ENCODE results near the gene SLC9C1.

SLC9C1 gene

DNA sequence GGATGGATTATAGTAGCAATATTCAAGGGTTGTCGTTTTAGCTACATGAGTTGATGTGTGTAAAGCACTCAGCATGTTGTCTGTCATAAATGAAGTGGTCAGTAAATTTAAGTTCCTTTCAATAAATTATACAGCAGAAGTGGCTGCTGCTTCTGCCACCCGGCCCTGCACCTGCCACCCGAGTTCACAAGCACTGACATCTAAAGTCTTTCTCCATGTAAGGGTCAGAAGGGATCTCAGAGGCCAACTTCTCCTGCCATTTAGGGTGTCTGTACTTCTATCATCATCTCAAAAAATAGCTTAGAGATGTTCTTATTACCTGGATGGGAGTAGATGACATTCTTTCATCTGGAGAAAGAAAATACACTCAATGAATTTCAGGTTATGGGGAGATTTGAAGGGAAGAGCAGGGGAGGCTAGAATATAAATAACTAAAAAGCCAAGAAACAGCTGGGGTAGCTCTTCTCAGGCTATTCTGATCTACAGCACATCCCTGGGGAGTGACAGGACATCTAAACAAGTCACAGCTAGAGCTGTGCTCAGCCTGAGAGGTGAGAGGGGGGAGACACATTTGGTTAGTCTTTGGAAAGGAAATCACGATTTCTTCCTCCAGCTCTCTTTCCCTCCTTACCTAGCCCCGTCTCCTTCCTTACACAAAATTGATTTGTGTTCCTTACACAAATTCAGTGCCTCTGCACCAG lies 169.0 kb downstream of the SLC9C1 start:
- TF ChIP-seq, protein P1, sequence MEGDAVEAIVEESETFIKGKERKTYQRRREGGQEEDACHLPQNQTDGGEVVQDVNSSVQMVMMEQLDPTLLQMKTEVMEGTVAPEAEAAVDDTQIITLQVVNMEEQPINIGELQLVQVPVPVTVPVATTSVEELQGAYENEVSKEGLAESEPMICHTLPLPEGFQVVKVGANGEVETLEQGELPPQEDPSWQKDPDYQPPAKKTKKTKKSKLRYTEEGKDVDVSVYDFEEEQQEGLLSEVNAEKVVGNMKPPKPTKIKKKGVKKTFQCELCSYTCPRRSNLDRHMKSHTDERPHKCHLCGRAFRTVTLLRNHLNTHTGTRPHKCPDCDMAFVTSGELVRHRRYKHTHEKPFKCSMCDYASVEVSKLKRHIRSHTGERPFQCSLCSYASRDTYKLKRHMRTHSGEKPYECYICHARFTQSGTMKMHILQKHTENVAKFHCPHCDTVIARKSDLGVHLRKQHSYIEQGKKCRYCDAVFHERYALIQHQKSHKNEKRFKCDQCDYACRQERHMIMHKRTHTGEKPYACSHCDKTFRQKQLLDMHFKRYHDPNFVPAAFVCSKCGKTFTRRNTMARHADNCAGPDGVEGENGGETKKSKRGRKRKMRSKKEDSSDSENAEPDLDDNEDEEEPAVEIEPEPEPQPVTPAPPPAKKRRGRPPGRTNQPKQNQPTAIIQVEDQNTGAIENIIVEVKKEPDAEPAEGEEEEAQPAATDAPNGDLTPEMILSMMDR (IDR thresholded peaks at IDR 0.05; ENCODE audit: low read depth, low read length): no peak
- DNase-seq (ENCODE audit: extremely low read depth, low read depth): no peak

DNA sequence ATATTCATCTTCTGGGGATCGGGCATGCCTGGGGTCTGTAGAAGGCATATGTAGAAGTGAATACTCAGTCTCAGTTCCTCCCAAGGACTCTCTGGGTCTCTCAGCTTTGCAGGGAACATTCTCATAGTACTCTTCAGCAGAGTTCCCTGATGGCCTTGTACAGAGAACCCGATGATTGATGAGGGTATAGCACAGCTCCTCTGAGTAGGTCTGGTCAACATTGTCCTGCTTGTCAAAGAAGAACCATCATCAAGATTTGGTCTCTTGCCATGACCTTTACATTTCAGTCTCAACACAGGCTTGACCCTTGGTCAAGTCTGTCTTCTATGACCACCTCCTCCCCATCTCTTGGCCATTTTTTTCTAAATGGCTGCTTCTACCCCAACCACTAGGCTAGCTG lies 170.5 kb downstream of the SLC9C1 start:
- TF ChIP-seq, protein P1 (IDR thresholded peaks at IDR 0.05; ENCODE audit: low read depth, low read length): no peak
- no peak for DNase-seq (ENCODE audit: extremely low read depth, low read depth)

DNA sequence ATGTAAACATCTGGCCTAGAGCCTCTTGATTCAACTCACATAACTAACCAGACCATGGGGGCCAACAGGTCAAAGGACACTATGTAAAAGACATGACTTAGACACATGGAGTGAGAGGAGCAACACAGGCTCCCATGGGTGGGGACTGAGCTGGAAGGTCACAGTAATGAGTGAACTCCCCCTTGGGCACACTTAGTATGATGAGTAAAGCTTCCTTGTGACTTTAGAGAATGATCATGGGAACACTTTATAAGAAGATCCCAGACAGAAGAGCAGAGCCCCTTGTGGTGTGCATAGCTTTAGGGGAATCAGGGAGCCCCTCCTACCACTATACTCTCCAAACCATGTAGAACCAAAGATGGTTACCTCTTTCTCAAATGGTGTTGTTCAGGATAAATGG lies 171.1 kb downstream of the SLC9C1 start:
- TF ChIP-seq, protein P1 (IDR thresholded peaks at IDR 0.05; ENCODE audit: low read depth, low read length): no peak
- no peak for DNase-seq (ENCODE audit: extremely low read depth, low read depth)

DNA sequence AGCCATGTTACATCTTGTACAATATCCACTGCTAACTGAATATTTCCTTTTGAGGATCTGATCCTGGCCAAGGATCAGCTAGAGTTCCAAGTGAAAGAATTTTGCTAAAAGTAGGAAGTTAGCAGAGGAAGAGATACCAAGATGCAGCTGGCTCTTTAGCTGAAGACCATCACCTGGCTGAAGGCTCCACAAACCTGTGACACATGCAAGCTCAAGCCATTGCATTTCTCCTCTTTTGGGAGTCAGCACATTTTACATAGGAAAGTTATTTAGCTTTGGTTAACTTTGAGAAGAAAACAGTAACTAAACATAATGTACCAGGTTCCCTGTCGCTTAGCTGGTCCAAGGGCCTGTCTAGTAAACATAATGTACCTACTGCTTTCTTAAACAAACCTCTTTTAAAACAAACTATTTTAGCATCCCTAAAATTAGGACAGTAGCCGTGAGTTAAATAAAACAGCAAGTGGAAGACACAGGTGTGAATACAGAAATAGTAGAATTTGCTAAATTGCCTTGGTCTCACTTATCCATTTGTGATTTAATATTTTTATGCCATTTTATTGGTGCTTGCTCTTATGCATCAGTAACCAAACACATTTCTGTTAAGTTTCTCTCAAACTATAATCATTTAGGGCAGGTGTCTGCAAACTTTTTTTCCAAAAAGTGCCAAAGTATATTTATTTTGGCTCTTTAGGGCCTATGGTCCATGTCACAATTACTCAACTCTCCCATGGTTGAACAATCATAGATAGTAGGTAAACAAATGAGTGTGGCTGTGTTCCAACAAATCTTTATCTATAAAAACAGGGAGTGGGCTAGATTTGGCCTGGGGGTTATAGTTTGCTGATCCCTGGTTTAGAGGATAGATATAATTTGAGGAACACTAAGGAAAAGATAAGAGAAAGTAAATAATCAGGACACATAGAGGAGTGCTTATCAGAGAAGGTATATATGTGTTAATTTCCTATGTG lies 172.2 kb downstream of the SLC9C1 start:
- DNase-seq (ENCODE audit: extremely low read depth, low read depth): no peak
- TF ChIP-seq, protein P1 (IDR thresholded peaks at IDR 0.05; ENCODE audit: low read depth, low read length): no peak

DNA sequence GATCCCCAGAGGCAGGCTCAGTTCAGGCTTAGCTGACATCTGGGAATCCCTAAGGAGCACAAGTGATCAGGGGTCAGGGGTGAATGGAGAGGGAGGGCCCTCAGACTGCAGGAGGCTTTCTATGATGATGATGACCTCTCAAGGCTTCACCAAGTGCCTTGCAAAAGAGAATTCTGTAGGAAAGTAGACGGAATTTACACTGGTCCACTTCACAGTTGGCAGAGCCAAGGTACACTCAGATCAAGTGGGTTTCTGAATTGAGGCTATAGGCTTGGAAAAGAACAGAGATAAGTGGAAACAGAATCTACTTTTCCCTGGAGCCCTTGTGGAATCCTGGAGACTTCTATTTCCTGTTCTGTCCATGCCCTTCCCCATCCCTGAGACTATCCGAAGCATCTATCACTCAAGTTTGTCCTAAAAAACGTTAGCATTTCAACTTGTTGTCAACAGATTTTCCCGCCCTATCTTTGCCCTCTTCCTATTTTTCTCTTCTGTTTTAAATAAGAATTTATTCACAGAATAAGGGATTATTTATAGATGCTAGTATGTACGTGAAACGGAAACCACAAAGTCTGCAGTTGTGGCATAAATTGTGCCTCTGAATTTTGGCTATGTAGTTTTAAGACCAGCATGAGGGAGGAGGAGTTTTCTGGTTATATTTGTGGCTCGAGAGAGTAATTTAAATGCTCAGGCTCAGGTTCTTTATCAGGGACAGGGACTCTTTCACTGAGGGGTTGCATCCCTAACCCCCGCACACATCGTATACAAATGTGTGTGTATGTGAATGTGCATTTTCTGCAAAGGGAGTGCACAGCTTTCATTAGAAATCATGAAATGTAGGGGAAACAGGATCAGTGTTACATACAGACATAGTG lies 173.8 kb downstream of the SLC9C1 start:
- TF ChIP-seq, protein P1 (IDR thresholded peaks at IDR 0.05; ENCODE audit: low read depth, low read length): no peak
- DNase-seq (ENCODE audit: extremely low read depth, low read depth): no peak

DNA sequence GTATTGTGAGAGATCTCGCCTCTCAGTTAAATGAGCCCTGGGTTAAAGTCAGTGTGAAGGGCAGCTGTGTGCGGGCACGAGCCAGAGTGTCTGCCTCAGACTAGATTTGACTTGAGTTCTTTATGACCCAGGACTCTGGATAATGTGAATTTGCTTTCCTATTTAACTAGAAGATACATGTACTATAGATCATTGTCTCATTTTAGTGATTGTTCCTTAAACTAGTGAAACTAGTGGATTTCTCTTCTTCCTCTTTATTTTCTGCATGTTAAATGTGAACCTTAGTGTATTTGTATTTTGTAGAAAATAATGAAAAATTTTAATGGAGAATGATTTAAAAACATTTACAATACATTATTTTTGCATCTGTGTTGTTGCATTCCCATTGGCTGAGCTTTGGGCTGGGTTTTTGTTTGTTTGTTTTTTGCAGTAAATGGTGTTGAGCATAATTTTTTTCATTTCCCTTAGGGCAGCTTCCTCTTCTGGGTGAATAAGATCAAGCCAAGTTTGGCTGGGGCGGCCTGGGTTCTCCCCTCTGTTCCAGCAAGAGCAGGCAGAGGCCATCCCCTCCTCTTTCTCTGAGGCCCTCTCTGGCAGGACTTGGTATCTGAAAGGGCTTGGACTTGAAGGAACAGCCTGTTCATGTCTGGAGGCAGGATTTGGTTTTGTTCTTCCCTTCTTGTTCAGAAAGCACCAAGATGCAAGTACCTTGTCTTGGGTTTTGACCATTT lies 176.0 kb downstream of the SLC9C1 start:
- no peak for DNase-seq (ENCODE audit: extremely low read depth, low read depth)
- TF ChIP-seq, protein P1 (IDR thresholded peaks at IDR 0.05; ENCODE audit: low read depth, low read length): no peak

Measured in AG09319 (cell line).